ENCODE data around the gene SHOC1.
A peak's percentile ranks its signal among the peaks of the same experiment; 100 is the strongest.

The SHOC1 gene

DNA sequence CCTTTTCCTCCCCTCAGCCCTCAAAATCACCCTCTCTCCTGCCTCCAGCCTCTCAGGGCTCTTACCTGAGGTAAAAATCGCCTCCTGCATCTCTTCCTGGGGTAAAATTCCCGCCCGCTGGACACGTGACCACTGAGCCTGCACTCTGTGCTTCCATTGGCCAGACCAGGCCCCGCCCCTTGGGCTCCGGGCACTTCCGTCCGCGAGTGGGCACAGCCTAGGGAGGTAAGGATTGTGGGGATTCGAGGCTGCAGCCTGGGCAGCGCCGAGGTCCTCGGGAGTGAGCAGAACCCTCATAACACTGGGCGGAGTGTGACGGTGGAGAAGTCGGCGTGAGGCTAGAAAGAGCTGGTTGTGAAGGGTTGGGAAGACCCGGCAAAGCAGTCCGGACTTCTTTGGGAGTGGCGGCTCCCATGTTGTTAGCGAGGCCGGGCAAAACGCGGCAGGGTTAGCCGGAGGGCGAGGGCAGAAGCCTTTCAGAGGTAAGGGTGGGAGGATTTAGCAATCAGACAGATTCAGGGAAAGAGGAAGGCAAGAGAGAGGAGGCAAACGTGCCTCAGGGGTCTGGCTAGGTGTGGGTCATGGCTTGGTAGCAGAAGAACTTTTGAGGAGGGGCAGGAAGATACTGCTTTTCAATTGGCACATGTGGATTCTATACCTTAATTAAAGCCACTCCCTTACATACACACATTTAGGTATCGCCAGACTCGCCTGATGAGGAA lies at the start of gene SHOC1:
Gene SHOC1, minus strand, starts transcription at position 103 of the 722 bp plus-strand sequence. CDS start 3,519 bp downstream, outside the sequence.
- CTCF ChIA-PET: no interaction called here
- POLR2A ChIA-PET: no interaction called here
- no peak for TF ChIP-seq CTCF (IDR thresholded peaks at IDR 0.05; ENCODE audit: control extremely low read depth, extremely low read depth, low read depth, missing control alignments)
- no peak for DNase-seq (ENCODE audit: extremely low spot score)

DNA sequence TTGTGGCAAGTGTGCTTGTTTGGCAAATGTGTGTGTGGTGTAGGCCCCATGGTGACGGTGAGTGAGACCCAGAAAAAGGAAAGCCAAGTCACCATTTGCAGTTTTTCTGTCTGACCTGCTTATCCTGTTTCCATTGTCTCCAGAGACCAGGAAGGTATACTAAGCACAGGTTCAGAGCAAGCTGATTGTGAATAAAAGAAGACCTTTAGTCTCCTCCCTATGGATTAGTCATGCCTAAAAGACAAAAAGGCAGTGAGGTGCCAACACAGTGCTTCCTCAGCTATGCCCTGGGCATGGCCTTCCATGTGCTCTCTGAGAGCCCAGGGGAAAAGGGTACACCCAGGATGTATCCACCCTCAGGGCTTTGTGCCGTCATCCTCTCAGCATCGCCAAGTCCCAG lies 49.2 kb upstream of the SHOC1 start:
- no peak for TF ChIP-seq CTCF (IDR thresholded peaks at IDR 0.05; ENCODE audit: control extremely low read depth, extremely low read depth, low read depth, missing control alignments)
- ChIA-PET CTCF (no interaction called here), POLR2A (no interaction called here)
- DNase-seq (ENCODE audit: extremely low spot score): no peak

- no peak for DNase-seq (ENCODE audit: extremely low spot score)
- ChIA-PET POLR2A (interaction anchor here (0.7 kb wide), 1 partner anchor 54 kb away, joined by 4 read pairs; the partner anchor contains the start of gene UGCG), CTCF (no interaction called here)
- TF ChIP-seq CTCF (IDR thresholded peaks at IDR 0.05; ENCODE audit: control extremely low read depth, extremely low read depth, low read depth, missing control alignments): no peak
Measured at GRCh38 chr9:111842313-111842712, 47.6 kb upstream of the SHOC1 start.

DNA sequence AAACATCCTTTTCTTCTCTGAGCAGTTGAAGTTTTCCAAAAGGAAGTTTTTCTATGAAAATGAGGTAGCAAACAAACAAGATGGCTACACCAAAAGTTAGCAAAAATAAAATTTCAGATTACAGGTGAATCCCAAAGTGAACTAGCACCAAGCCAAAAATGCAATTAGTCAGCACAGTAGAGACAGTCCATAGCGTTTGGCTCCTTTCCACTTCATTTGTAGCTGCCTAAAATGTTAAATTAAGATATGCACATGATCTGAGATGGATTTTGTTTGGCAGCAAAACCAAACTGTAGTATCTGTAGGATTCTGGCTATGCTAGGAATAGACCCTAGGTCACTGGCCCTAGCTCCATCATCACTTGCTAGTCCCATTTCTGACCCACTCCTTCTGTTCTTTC lies 45.7 kb upstream of the SHOC1 start:
- DNase-seq (ENCODE audit: extremely low spot score): no peak
- CTCF ChIA-PET: interaction anchor here (0.9 to 1.9 kb wide), 2 partner anchors 17 to 20 kb away, joined by 3 to 6 read pairs; no protein-coding TSS in a partner anchor
- TF ChIP-seq CTCF (IDR thresholded peaks at IDR 0.05; ENCODE audit: control extremely low read depth, extremely low read depth, low read depth, missing control alignments): no peak
- POLR2A ChIA-PET: no interaction called here

DNA sequence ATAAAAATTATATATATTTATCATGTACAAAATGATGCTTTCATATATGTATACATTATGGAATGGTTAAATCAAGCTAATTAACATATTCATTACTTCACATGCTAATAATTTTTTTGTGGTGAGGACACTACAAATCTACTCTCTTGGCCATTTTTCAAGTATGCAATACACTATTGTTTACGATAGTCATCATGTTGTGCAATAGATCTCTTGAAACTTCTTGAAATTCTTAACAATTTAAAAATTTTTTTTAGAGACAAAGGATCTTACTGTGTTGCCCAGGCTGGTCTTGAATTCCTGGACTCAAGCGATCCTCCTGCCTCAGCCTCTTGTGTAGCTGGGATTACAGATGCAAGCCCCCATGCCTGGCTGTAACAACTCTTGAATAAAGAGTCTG lies 45.2 kb upstream of the SHOC1 start:
- no peak for DNase-seq (ENCODE audit: extremely low spot score)
- TF ChIP-seq CTCF (IDR thresholded peaks at IDR 0.05; ENCODE audit: control extremely low read depth, extremely low read depth, low read depth, missing control alignments): no peak
- ChIA-PET POLR2A (no interaction called here), CTCF (interaction anchor here (1.9 kb wide), 1 partner anchor 19 kb away, joined by 6 read pairs; no protein-coding TSS in a partner anchor)

DNA sequence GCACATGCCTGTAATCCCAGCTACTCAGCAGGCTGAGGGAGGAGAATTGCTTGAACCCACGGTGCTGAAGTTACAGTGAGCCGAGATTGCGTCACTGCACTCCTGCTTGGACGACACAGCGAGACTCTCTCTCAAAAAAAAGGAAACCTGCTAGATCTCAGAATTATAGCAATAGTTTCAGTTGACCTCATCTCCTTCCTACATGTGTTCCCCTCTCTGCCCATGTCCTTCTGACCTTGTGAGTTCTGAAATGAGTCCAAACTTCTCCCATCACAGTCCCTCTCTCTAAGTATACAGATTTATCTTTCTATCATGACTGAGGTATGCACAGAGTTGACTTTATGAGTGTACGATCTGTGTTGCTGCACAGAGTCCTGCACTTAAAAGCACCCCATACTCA lies 44.6 kb upstream of the SHOC1 start:
- POLR2A ChIA-PET: no interaction called here
- CTCF ChIA-PET: interaction anchor here (1.9 kb wide), 1 partner anchor 19 kb away, joined by 6 read pairs; no protein-coding TSS in a partner anchor
- peak; percentile 44 for DNase-seq (ENCODE audit: extremely low spot score)
- TF ChIP-seq CTCF (IDR thresholded peaks at IDR 0.05; ENCODE audit: control extremely low read depth, extremely low read depth, low read depth, missing control alignments): no peak
